ENCODE data around the gene TRAF6. TPM values are rescaled to one million over a fixed set of nuclear protein-coding genes. Genes with fewer than 3 reads are reported as not detected.
A peak's percentile ranks its signal among the peaks of the same experiment; 100 is the strongest.

The TRAF6 gene
- total and polyA plus RNA-seq, 7 donors: 3.6 to 15.5 (median 10.3) TPM

- no peaks in the 10 kb centered on the region for H3K9me3 ChIP-seq
- peak overlapping the region in 1 of 4 donors; percentile 5 for H3K4me3 ChIP-seq
- no peaks in the 10 kb centered on the region for H3K36me3 ChIP-seq
- peaks cover 0 to 14% (median 13%) of the 10 kb centered on the region in 4 donors for H3K4me1 ChIP-seq
- TF ChIP-seq POLR2A (IDR thresholded peaks at IDR 0.05) (no peak), EP300 (IDR thresholded peaks at IDR 0.05) (no peak), POLR2AphosphoS5 (IDR thresholded peaks at IDR 0.05) (no peak)
- TF ChIP-seq, protein P1, sequence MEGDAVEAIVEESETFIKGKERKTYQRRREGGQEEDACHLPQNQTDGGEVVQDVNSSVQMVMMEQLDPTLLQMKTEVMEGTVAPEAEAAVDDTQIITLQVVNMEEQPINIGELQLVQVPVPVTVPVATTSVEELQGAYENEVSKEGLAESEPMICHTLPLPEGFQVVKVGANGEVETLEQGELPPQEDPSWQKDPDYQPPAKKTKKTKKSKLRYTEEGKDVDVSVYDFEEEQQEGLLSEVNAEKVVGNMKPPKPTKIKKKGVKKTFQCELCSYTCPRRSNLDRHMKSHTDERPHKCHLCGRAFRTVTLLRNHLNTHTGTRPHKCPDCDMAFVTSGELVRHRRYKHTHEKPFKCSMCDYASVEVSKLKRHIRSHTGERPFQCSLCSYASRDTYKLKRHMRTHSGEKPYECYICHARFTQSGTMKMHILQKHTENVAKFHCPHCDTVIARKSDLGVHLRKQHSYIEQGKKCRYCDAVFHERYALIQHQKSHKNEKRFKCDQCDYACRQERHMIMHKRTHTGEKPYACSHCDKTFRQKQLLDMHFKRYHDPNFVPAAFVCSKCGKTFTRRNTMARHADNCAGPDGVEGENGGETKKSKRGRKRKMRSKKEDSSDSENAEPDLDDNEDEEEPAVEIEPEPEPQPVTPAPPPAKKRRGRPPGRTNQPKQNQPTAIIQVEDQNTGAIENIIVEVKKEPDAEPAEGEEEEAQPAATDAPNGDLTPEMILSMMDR (IDR thresholded peaks at IDR 0.05): no peak
- 16 to 32% methylated on average over 3 of the region's 3 CpGs for WGBS, 2 donors
- no peaks in the 10 kb centered on the region for H3K27me3 ChIP-seq
- intact Hi-C loops (cut with DNase I): no loop called here
- DNase-seq: no peak
- H3K27ac ChIP-seq: no peak overlapping the region
Measured at GRCh38 chr11:36450110-36450572, 59.9 kb downstream of the TRAF6 start.

- no peak for DNase-seq
- TF ChIP-seq POLR2A (IDR thresholded peaks at IDR 0.05): no peak
- TF ChIP-seq POLR2AphosphoS5 (IDR thresholded peaks at IDR 0.05): no peak
- WGBS, 2 donors: 62 to 66% methylated on average over 5 of the region's 5 CpGs
- Histone ChIP-seq H3K27me3 (no peaks in the 10 kb centered on the region), H3K4me3 (no peak overlapping the region), H3K4me1 (peaks cover 0 to 14% (median 13%) of the 10 kb centered on the region in 4 donors), H3K9me3 (no peaks in the 10 kb centered on the region), H3K27ac (no peak overlapping the region), H3K36me3 (no peaks in the 10 kb centered on the region)
- intact Hi-C loops (cut with DNase I): no loop called here
Measured at GRCh38 chr11:36449561-36450096, 60.4 kb downstream of the TRAF6 start.

DNA sequence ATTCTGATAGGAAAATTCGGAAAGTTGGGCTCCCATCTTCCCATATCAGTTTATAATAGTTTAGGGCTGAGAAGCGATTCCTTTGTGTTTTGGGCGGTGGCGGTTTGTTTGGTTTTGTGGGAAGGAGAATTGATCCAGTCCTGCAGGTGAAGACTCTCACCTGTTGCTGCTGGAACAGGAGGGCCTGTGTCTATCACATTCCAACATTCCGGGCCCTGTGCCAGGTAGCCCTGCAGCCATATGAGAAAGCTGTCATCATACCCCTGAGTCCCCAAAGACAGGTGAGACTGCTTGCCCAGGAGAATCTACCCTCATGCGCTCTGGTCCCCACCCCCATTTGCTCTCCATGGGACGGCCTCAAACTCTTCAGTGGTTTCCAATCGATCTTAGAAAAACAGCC, 62.1 kb downstream of the TRAF6 start:
- H3K4me1 ChIP-seq: peaks cover 0 to 14% (median 13%) of the 10 kb centered on the region in 4 donors
- intact Hi-C loops (cut with DNase I): no loop called here
- H3K9me3 ChIP-seq: no peaks in the 10 kb centered on the region
- no peak overlapping the region for H3K4me3 ChIP-seq
- no peak overlapping the region for H3K27ac ChIP-seq
- no peaks in the 10 kb centered on the region for H3K36me3 ChIP-seq
- no peak for DNase-seq
- TF ChIP-seq POLR2AphosphoS5 (IDR thresholded peaks at IDR 0.05): no peak
- no peaks in the 10 kb centered on the region for H3K27me3 ChIP-seq
- 39 to 77% methylated on average over 8 of the region's 8 CpGs for WGBS, 2 donors

GRCh38 chr11:36447514-36447913, 62.6 kb downstream of the TRAF6 start:
- H3K36me3 ChIP-seq: no peaks in the 10 kb centered on the region
- H3K27ac ChIP-seq: no peak overlapping the region
- no peak for DNase-seq
- peaks cover 0 to 14% (median 13%) of the 10 kb centered on the region in 4 donors for H3K4me1 ChIP-seq
- no peak overlapping the region for H3K4me3 ChIP-seq
- intact Hi-C loops (cut with DNase I): no loop called here
- WGBS, 2 donors: 67 to 75% methylated on average over 2 of the region's 2 CpGs
- H3K27me3 ChIP-seq: no peaks in the 10 kb centered on the region
- TF ChIP-seq POLR2AphosphoS5 (IDR thresholded peaks at IDR 0.05) (no peak), POLR2A (IDR thresholded peaks at IDR 0.05) (no peak), EP300 (IDR thresholded peaks at IDR 0.05) (no peak)
- TF ChIP-seq, protein P1 (IDR thresholded peaks at IDR 0.05): no peak
- no peaks in the 10 kb centered on the region for H3K9me3 ChIP-seq

- Histone ChIP-seq H3K4me3 (no peak overlapping the region), H3K9me3 (no peaks in the 10 kb centered on the region), H3K27me3 (no peaks in the 10 kb centered on the region), H3K27ac (no peak overlapping the region), H3K4me1 (peaks cover 0 to 14% (median 13%) of the 10 kb centered on the region in 4 donors), H3K36me3 (no peaks in the 10 kb centered on the region)
- intact Hi-C loops (cut with DNase I): no loop called here
- 95 to 97% methylated on average over 7 of the region's 7 CpGs for WGBS, 2 donors
- TF ChIP-seq EP300 (IDR thresholded peaks at IDR 0.05) (no peak), POLR2AphosphoS5 (IDR thresholded peaks at IDR 0.05) (no peak), POLR2A (IDR thresholded peaks at IDR 0.05) (no peak)
- TF ChIP-seq, protein P1 (IDR thresholded peaks at IDR 0.05): no peak
- no peak for DNase-seq
Measured at GRCh38 chr11:36446135-36446534, 63.9 kb downstream of the TRAF6 start.

DNA sequence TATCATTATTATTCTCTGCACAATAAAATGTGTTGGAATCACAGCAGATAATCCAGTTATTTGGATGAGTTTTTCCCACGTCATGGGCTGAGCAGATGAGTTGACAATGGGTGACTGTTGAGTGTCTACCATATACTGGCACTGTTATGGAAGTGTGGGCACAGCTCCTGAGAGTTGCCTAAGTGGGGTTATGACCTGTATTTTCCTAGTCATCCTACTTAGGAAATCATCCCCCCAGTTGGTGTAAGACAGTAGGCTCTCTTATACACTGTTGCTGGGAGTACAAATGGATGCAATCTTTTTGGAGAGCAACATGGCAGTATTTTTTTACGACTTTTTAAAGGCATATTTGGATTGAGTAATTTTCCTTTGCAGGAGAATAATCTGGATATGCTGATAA, 66.4 kb downstream of the TRAF6 start:
- Histone ChIP-seq H3K4me3 (no peak overlapping the region), H3K27ac (no peak overlapping the region), H3K9me3 (no peaks in the 10 kb centered on the region), H3K4me1 (no peaks in the 10 kb centered on the region), H3K27me3 (no peaks in the 10 kb centered on the region), H3K36me3 (no peaks in the 10 kb centered on the region)
- 85 to 91% methylated on average over 2 of the region's 2 CpGs for WGBS, 2 donors
- no peak for DNase-seq
- intact Hi-C loops (cut with DNase I): no loop called here
- TF ChIP-seq EP300 (IDR thresholded peaks at IDR 0.05): no peak
- no peak for TF ChIP-seq POLR2AphosphoS5 (IDR thresholded peaks at IDR 0.05)
- no peak for TF ChIP-seq POLR2A (IDR thresholded peaks at IDR 0.05)
- TF ChIP-seq, protein P1 (IDR thresholded peaks at IDR 0.05): no peak

Measured in sigmoid colon (tissue), 7 donors.